T-helper 9 cell (primary cell): Measurements from ENCODE around the gene RAB26.

Experiments
- DNase-seq: peaks from one replicate; pipeline ENCODE4 v3.0.0-alpha.2; 2020

Gene RAB26

DNA sequence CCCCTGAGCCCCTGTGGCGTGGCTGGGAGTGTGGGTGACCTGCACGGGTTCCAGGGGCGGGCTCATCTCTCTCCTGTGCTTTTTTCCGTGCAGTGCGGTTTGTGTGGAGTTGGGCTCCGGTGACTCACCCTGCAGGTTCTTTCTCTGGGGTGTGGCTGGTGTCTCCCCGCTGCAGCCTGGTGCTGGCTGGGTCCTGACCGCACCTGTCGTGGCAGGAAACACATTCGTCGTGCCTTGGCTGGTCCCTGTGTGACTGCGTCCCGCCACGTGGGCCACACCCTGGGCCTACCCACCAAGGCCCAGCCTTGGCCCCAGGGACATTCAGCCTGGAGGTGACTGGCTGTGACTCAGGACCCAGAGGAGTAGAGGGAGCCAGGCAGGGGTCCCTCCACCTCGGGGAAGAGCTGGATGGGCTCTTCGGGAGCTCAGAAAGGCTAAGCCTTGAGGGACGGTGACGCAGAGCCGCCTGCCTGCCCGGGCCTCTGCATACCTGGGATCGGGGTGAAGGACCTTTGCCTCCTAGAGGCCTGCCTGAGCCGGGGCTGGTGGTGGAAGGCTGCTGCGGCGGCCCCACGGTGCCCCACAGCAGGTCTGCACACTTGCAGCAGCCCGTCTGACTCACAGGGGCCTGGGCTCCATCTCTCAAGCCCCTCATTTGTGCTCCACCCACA, 14.9 kb downstream of the RAB26 start:
- no peak for DNase-seq

DNA sequence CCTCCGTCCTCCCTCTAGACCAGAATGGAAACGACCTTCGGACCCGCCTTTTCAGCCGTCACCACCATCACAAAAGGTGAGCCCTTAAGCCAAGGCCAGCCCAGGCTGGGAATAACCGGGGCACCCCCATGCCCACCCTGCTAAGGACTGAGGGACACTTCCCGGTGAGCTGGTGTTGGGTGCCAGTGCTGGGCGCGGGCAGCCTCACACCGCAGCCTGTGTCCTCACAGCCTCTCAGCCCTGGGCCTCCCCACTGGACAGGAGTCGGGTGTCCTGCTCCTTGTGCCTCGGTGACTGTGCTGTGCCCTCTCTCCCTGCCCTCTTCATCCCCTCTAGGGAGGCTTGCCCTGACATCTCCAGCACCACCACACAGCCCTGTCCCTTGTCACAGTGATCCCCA, 17.4 kb downstream of the RAB26 start:
- no peak for DNase-seq

DNA sequence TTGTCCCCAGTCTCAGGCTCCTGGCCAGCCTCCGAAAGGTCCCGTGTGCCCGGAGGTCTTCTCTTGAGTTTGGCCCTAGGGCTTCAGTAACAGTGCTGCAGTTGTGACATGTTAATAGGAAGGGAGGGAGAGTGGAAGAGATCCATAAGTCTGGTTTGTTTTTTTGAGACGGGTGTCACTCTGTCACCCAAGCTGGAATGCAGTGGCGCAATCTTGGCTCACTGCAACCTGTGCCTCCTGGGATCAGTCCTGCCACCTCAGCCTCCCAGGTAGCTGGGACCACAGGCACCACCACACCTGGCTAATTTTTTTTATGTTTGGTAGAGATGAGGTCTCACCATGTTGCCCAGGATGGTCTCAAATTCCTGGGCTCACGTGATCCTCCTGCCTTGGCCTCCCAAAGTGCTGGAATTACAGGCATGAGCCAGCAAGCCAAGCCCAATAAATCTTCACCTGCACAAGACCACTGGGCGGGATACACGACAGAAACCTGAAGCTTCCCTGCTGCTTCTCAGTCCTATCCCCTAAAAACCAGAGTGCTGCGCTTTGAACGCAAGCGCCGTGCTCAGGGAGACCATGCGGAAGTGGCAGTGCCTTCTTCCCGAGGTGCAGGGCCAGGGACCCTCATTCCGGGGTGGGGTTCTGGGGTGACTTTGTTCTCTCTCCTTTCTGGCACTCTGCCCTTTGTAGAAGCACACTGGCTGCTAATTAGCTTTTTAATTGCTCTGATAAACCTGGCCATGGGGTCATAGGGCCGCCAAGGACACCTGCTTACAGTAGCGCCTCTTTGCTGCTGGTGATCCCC, 18.0 kb downstream of the RAB26 start:
- DNase-seq: no peak

DNA sequence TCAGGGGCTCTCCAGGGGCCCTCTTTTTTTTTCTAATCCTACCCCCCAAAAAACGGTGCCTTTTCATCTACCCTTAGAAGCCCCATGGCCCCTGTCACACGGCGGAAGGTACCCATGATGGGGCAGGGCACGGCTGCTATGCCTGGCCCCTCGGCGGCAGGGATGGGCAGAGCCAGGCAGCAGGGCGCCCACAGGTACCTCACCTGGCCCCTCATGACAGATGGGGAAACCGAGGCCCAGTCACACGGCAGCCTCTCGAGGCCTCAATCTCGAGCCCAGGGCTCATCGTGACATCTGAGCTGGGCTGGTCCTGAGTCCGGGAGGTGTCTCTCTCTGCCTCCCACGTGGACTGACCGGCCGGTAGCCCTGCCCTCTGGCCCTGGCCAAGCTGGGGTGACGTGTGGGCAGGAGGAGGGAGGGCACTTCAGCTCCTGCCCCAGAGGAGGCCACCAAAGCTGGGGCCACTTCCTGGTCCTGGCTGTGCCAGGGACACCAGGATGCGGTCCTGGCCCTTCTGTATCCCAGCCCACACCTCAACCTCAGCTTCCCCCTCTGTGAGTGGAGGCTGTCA, 18.7 kb downstream of the RAB26 start:
- no peak for DNase-seq

DNA sequence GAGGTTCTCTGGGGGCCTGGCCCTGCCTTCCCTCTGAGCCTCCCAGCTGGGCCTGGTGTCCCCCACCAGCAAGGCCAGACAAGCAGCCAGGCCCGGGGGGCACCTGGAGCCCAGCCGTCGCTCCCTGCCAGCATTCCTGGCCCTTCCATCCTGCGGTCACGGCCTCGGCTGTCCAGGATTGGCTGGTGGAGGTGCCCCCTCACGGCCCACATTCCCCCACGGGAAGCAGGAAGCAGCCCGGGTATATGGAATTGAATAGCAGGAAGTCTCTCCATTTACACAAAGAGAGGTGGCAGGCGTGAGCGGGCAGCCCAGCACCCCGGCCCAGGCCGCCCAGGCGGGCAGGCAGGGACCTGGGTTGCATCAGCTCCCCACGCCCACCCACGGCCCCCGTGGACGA, 21.7 kb downstream of the RAB26 start:
- DNase-seq: no peak

DNA sequence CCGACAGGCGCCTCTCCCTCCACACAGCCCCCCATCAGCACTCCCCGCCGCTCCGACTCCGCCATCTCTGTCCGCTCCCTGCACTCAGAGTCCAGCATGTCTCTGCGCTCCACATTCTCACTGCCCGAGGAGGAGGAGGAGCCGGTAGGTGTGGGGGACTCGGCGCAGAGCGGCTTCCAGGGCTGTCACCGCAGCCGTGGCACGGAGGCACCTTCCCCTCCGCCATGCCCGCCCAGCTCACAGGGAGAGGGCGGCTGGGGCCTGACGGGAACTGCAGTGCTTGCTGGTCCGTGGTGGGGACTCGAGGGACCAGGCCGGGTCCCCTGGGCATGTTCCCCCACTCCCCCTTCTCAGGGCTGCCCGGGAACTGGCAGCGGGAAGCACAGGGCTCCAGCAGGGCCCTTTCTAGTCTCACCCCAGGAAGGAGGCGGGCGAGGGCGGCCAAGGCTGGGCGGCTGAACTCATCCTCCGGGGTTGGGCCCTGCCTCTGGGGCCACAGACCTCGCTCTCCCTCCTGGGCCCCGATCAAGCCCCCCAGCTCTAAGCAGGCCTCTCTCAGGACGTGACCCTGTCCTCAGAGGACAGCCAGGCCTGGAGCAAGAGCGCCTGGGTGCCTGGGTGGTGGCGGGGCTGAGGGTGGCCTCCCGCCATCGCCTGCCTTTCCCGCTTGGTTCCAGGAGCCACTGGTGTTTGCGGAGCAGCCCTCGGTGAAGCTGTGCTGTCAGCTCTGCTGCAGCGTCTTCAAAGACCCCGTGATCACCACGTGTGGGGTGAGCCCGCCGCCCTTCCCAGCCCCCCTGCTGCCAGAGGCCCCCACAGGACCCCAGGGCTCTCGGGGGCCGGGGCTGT, 22.4 kb downstream of the RAB26 start:
- no peak for DNase-seq

DNA sequence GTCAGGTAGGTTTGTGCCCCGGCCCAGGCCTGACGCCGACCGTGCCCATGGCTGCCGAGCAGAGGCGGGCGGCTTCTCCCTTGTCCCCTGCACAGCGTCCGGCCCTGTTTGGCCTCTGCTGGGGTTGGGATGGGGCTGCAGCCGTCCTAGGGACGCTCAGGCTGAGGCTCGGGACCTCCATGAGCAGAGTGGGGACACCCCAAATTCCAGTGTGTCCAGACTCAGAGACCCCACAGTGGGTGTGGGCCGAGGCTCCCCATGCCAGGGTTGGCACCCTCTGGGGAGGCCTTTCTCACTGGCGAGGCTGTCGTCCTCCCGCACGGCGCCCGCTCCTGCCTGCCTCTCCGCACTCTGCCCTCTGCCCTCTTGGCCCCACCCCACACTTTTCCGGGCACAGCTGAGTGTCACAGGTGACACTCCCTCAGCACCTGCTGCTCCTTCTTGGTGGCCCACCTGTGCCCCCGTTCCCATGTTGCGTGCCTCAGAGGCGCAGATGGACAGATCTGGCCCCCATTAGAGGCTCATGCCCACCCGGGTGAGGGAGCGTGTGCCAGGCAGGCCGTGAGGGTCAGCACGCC, 23.3 kb downstream of the RAB26 start:
- no peak for DNase-seq

DNA sequence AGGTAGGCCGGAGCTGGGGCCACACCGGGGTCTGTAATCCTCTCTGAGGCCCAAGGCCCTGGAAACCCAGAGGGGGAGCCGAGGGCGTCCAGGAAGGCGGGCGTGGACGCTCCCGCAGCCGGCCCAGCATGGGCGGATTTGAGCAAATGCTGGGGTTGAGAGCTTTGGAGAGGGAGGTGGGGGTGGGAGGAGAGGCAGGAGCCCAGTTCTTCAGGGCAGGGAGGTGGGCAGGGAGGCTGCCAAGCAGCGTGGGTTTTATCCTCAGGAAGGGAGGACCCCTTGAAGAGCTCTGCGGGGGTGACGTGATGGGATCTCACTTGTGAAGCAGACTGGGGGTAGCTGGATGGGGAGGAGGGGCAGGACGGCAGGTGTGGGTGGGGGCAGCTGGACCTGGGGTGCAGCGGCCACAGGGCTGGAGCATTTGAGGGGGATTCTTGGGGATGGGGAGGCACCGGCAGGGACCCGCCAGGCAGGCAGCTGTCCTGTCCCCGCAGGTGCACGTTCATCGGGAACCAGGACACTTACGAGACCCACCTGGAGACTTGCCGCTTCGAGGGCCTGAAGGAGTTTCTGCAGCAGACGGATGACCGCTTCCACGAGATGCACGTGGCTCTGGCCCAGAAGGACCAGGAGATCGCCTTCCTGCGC, 24.4 kb downstream of the RAB26 start:
- DNase-seq: no peak

DNA sequence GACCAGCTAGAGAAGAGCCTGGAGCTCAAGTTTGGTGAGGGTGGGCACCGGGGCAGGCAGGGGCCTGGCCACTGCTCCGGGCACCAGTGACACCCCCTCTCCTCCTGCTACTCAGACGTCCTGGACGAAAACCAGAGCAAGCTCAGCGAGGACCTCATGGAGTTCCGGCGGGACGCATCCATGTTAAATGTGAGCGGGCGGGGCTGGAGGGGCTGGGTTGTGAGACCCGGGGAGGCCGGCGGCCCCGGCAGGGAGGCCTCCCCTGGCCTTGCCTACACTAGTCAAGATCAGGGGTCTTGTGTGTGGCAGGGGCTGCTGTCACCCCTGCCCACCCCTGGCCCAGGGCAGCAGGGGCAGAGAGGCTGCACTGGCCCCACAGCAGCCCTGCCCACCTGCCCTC, 24.9 kb downstream of the RAB26 start:
- no peak for DNase-seq

DNA sequence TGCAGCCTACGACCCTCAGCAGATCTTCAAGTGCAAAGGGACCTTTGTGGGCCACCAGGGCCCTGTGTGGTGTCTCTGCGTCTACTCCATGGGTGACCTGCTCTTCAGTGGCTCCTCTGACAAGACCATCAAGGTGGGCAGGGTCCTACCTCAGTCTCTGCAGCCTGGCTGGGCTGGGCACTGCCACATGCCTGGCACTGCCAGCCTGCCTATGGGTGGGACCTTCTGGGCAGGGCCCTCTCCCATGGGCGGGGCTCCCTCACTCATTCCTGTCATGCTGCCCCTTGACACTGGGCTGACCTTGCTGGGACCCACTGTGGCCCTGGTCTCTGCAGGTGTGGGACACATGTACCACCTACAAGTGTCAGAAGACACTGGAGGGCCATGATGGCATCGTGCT, 25.5 kb downstream of the RAB26 start:
- no peak for DNase-seq

DNA sequence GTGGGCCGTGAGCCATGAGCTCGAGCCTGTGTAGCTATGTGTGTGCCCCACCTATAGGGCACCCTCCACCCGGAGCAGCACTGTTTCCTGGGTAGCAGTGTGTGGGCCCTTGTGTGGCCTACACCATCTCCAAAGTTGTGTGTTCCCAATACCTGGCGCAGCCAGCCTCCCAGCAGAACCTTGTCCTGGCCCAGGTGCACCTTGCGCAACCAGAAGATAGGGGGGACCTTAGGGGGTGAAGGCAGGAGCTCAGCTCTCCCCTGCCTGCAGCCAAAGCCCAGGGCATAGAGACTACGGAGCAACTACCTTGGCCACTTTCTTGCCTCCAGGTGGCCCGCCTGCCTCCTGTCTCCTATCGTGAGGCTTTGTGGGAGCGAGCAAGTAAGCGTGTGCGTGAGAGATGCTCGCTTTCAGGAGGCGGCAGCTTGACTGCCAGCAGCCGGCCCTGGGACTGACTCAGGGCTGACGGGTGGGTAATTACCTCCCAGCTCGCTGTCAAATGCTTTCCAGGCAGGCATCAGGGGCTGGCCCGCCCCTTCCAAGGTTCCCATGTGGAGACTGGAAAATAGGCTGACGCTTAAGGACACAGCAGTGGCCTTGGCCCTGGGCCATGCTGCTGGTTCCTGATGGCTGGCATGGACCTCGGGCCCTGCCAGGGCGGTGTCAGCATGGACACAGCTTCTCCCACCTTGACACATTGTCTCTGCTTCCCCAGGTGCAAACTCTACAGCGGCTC, 26.1 kb downstream of the RAB26 start:
- no peak for DNase-seq

DNA sequence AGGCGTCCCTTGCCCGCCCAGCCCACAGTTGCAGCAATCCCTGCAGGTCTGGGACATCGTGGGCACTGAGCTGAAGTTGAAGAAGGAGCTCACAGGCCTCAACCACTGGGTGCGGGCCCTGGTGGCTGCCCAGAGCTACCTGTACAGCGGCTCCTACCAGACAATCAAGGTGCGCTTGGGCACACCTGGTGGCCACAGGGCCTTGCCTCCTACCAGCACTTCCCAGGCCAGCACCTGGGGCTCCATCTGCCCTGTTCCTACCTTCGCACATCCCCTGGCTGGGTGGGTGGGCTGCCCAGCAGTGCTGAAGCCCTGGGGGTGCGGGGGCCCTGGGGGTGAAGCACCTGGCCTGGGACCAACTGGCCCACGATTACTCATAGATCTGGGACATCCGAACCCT, 27.0 kb downstream of the RAB26 start:
- DNase-seq: no peak

DNA sequence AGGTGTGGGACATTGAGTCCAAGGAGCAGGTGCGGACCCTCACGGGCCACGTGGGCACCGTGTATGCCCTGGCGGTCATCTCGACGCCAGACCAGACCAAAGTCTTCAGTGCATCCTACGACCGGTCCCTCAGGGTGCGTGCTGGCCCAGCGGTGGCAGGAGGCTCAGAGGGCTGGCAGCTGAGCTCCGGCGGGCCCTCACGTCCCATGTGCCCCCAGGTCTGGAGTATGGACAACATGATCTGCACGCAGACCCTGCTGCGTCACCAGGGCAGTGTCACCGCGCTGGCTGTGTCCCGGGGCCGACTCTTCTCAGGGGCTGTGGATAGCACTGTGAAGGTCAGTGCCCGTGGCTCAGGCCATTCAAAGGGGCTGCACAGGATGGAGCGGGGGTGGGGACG, 27.6 kb downstream of the RAB26 start:
- DNase-seq: no peak

DNA sequence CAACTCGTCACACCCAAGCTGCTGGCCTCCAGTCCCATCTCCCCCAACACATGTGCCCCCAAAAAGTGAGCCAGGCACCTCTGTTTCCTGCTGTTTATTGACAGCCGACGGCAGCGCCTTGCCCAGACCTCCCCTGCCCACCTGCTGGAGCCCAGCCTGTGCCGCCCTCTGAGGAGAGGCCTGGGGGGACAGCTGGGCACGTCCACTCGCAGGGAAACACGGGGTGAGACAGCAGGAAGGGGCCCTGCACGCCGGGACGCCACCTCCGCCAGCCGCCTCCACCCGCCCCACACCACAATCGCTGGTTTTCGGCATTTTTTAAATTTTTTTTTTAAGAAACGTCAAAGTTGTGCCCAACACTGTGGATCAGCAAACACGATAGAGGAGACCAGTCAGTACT, 28.7 kb downstream of the RAB26 start:
- no peak for DNase-seq

DNA sequence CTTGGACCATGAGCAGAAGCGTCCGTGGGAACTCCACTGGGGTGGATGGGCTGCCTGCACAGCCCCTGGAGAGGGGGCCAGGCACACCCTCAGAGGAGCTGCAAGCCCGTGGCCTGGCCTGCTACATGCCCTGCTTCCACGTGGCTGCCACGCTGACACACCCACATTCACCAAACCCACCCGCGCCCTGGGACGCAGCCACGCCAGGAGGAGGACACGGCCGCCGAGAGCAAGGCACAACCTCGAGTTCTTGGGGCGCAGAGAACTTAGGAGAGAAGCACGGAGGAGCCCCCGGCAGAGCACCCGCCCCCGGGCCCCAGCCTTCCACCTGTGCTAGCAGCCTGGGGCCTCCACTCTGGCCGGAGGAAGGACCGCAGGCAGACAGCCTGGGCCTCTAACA, 29.1 kb downstream of the RAB26 start:
- no peak for DNase-seq

DNA sequence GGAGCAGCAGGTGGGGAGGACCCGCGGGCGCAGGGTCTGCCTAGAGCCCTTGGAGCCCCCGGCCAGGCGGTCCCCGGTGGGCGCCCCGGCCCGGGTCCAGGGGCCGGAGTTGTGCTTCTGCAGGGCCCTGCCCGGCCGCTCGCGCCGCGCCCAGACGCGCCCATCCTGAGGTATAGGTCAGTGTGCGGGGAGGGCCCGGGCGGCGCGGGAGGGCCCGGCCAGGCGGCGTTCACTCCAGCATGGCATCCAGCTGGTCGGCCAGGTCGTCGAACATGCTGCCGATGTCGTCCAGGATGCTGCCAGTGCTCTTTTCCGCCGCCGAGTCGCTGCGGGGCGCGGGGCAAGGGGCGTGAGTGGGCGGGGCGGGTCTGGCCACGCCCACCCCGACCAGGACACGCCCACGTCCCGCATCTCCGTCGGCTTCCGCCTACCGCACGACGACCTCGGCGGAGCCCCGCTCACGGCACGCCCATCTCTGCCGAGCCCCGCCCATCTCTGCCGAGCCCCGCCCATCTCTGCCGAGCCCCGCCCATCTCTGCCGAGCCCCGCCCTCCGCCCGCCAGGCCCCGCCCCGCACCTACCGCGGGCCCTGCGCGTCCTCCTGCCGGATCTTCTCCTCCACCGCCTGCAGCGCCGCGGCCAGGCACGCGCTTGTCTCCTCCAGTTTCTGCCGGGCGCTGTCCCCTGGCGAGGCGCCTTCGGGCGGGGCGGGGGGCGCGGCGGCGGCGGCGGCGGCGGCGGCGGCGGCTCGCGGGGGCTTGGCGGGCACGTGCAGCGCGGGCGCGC, 30.1 kb downstream of the RAB26 start:
- peak; percentile 30 for DNase-seq

DNA sequence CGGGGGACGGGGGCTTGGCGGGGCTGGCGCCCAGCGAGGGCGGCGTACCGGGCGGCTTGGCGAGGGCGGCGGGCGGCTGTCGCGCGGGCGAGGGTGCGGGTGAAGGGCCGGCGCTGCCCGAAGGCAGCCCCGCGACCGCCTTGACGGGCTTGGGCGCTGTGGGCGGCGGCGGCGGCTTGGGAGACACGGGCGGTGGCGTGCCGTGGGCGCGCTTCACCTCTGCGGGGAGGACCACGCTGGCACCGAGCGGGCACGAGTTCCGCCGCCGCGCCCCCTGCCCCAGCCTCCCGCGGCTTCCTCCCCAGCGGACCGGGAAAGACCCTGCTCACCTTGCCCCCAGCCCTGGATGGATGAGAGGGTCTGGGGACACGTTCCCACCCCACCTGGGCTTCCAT, 30.7 kb downstream of the RAB26 start:
- DNase-seq: no peak

DNA sequence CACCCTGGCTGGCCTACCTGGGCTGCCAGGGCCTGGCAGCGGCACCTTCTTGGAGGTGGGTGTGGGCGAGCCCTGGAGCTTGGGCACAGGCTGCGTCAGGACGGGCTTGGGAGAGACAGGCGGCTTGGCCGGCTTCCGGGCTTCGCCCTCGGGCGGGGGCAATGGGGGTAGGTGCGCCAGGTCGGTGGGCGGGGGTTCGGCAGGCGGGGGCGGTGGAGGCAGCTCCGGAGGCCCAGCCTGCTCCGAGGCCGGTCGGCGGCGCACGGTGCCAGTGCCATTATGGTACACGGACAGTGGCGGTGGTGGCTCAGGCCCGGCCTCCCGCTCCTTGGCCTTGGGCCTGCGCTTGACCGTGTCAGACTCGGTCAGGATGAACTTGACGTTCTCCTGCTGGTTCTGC, 31.2 kb downstream of the RAB26 start:
- no peak for DNase-seq

DNA sequence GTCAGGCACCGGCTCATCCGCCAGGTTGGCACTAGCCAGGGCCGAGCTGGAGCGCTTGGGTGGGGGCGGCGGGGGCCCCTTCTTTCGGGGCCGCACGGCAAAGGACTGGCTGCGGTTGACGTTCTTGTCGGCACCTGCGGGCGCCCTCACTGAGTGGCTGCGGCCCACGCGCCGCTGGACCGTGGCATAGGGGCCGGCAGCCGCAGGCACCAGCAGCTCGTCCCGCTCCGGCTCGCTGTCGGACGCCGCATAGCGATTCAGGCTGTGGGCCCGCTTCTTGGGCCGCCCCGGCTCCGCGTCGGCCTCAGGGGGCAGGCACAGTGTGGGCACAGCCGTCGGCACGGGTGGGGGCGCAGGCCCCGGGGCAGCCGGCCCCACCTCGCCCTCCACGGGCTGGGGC, 32.0 kb downstream of the RAB26 start:
- no peak for DNase-seq

DNA sequence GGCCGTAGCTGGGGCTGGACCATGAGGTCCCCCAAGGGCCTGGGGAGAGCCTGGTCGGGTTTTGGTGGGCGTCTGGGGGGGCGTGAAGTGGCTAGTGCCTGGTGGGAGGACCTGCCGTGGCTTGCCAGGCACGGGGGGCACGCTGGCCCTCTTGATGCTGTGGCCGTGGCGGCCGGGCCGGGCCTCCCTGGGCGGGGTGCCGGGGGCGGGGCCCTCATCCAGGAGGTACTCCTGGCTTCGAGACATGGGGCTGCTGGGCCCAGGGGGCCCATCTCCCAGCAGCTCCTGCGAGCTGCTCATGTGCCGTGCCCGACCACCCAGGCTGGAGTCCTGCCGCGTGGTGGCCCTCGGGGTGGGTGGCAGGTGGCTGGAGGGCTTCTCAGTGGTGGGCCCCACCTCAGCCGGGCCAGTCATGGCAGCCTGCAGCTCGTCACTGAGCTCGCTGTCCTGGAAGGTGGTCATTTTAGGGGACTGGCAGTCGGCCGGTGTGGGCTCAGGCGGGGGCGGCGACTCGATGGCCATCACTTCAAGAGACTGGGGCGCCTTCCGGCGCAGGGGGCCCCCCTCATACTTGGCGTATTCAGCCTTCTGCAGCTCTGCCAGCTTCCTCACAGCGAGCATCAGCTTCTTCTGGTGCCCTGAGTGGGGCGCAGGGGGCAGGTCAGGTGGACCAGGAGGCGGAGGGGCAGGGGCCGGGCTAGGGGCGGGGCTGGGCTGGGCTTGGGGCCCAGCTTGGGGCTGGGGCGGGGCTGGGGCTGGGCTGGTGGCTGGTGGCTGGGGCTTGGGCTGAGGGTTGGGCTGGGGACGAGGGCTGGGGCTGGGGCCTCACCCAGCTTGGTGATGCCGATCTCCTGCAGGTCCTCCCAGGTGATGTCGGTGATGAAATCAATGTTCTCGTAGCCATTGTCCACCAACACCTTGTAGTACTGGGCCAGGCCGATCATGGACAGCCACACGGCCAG, 32.8 kb downstream of the RAB26 start:
- DNase-seq: no peak
